Forelimb muscle (tissue), 1 donor: Measurements from ENCODE around the gene GARIN5B. TPM values are rescaled to one million over a fixed set of nuclear protein-coding genes. Genes with fewer than 3 reads are reported as not detected.

Experiments used
- DNase-seq: peaks from one replicate; pipeline ENCODE4 v3.0.0-alpha.2; 2013; ENCODE audit warnings: low read depth
- polyA plus RNA-seq: library from polyadenylated mRNA; unstranded; fragments of 120-200 nt; gene quantifications from one replicate; pipeline ENCODE4 v1.2.1, GENCODE V29; 2013; ENCODE audit not compliant: insufficient read length

GARIN5B gene
- polyA plus RNA-seq, 1 donor: not detected

GRCh38 chr19:55389386-55390317 lies 26.6 kb upstream of the GARIN5B start:
- DNase-seq: no peak

GRCh38 chr19:55387736-55388497 lies 24.9 kb upstream of the GARIN5B start:
- no peak for DNase-seq

GRCh38 chr19:55386493-55386971 lies 23.5 kb upstream of the GARIN5B start:
- DNase-seq: no peak

- DNase-seq: peak; percentile 98
Measured at GRCh38 chr19:55385724-55386492, 22.8 kb upstream of the GARIN5B start, which contains the start of gene RPL28. Gene RPL28 (plus strand): TSS chr19:55385932. CDS start chr19:55386358, 426 bp downstream.

- DNase-seq: peak; percentile 94
Measured at GRCh38 chr19:55384920-55385723, 22.1 kb upstream of the GARIN5B start.

GRCh38 chr19:55384131-55384919 lies 21.3 kb upstream of the GARIN5B start, which contains the start of gene TMEM238:
Gene TMEM238 (minus strand): TSS chr19:55384292. CDS start chr19:55384259, 33 bp downstream.
- DNase-seq: no peak

- no peak for DNase-seq
Measured at GRCh38 chr19:55383279-55384130, 20.4 kb upstream of the GARIN5B start.

- DNase-seq: no peak
Measured at GRCh38 chr19:55382522-55383054, 19.5 kb upstream of the GARIN5B start.

GRCh38 chr19:55382013-55382412 lies 19.0 kb upstream of the GARIN5B start:
- DNase-seq: no peak

- DNase-seq: no peak
Measured at GRCh38 chr19:55379174-55379573, 16.1 kb upstream of the GARIN5B start.

- DNase-seq: no peak
Measured at GRCh38 chr19:55377356-55378131, 14.5 kb upstream of the GARIN5B start.

GRCh38 chr19:55376241-55376933 lies 13.3 kb upstream of the GARIN5B start, which contains the start of gene TMEM190:
Gene TMEM190 (plus strand): TSS chr19:55376826. CDS start chr19:55376854, 28 bp downstream.
- no peak for DNase-seq

- no peak for DNase-seq
Measured at GRCh38 chr19:55373993-55374757, 11.1 kb upstream of the GARIN5B start.

- no peak for DNase-seq
Measured at GRCh38 chr19:55373306-55373992, 10.4 kb upstream of the GARIN5B start.

- DNase-seq: no peak
Measured at GRCh38 chr19:55372316-55373081, 9.4 kb upstream of the GARIN5B start.
